ENCODE data around the gene RNF141.

DNA sequence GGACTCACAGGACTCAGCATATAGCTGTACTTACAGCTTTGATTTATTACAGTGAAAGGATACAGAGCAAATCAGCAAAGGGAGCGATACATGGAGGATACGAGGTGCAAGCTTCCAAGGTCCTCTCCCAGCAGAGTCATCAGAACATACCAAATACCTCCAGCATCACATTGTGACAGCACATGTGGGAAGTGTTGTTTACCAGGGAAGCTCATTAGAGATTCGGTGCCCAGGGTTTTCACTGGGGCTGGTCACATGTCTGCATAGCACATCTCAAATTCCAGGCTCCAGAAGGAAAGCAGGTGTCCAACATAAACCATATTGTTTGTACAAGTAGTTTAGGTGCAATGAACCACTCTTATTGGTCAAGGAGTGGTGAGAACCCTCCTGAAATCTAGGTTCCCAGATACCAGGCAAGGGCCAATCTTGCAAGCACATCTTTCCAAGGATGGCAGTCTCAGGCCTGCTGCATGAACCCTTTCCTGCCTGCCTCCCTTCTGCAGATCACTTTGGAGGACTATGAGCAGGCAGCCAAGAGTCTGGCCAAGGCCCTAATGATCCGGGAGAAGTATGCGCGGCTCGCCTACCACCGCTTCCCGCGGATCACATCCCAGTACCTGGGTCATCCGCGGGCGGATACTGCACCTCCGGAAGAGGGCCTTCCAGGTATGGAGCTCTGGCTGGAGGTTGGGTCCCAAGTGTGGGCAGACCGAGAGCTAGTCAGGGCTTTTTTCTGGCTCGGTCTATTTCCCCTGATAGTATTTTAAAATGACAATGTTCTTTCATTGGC is 59.2 kb downstream of the RNF141 start:
- TF ChIP-seq, protein P1, sequence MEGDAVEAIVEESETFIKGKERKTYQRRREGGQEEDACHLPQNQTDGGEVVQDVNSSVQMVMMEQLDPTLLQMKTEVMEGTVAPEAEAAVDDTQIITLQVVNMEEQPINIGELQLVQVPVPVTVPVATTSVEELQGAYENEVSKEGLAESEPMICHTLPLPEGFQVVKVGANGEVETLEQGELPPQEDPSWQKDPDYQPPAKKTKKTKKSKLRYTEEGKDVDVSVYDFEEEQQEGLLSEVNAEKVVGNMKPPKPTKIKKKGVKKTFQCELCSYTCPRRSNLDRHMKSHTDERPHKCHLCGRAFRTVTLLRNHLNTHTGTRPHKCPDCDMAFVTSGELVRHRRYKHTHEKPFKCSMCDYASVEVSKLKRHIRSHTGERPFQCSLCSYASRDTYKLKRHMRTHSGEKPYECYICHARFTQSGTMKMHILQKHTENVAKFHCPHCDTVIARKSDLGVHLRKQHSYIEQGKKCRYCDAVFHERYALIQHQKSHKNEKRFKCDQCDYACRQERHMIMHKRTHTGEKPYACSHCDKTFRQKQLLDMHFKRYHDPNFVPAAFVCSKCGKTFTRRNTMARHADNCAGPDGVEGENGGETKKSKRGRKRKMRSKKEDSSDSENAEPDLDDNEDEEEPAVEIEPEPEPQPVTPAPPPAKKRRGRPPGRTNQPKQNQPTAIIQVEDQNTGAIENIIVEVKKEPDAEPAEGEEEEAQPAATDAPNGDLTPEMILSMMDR (conservative IDR thresholded peaks at IDR 0.05; ENCODE audit: low read length): no peak
- TF ChIP-seq EZH2phosphoT487 (IDR thresholded peaks at IDR 0.05; ENCODE audit: borderline replicate concordance, low read depth, low read length): no peak
